GM19193 (cell line): ENCODE measurements around the gene LSM11.

Experiments used
- POLR2A ChIP-seq: IDR thresholded peaks from 4 replicates; pipeline ENCODE4 v1.6.1; 2011; ENCODE audit not compliant: insufficient read depth, insufficient read length; ENCODE audit errors: extremely low read depth

LSM11 gene

DNA sequence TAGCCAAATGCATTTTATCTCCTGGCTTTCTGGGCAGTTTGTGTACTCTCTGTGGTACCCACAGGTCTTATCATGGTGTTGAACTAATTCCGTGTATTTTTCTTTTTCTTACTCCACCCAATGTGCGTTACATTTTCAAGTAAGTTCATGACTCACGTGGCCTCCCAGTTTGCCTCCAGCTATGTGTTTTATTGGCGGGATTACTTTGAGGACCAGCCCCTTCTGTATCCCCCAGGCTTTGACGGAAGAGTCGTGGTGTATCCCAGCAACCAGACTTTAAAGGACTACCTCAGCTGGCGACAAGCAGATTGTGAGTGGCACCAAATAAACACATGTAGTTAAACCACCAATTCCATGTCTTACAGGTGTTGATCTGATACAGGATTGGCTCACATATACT is 9.1 kb upstream of the LSM11 start:
- TF ChIP-seq POLR2A, result no peak

- no peak for TF ChIP-seq POLR2A
Observed at GRCh38 chr5:157735991-157736390, 7.5 kb upstream of the LSM11 start.

DNA sequence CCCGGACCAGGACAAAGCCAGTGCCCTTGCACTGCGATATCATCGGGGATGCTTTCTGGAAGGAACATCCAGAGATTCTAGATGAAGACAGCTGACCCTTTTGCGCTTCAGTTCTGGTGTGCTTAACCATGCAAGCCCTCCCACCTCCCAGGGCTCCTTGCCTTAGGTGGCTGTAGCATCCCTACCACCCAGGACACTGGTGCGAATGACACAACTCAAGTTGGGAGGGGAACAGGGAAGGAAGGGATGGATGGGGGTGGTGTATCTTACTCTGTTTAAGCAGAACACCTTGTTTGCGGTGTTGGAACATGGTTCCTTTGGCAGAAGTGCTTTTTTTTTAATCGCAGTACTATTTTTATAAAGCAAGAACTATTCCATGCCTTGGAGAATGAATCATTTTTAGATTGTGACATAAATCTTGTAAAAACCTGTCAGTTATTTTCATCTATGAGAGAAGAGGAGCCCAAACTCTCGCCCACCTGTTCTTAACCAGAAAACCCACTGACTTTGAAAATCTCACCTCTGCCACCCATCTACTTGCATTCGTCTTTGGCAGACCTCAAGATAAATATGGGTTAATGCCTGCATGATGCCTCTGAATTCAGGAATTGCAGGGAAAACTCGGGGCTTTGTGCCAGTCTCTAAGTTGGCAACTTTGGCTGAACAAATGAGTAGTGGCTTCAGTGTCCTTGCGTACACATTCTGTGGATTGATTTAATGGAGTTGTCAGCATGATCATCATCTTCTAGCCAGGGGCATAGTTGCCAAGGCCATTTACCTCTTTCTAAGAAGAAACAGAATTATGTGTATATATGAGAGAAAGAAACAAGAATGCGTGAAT is 3.9 kb upstream of the LSM11 start:
- TF ChIP-seq POLR2A, result no peak

DNA sequence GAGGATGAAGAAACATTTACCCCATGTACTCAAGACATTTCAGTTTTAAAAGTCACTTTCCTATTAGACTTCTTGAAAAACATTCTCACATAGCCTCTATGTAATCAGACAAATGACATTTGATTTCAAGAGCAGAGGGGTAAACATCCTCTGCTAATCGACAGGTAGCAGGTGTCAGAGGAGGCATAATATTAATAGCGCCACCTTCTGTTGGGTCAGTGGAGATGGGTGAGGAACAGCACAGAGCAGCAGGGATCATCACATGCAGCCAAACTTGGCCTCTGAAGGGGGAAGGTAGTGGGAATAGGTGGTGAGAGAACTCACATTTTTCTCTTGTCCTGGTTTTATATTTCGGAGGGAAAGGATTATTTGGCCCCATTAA is 3.3 kb upstream of the LSM11 start:
- TF ChIP-seq POLR2A, result no peak

- no peak for TF ChIP-seq POLR2A
Observed at GRCh38 chr5:157741131-157741530, 2.4 kb upstream of the LSM11 start.

- TF ChIP-seq POLR2A, result no peak
Observed at GRCh38 chr5:157744051-157745011, 819 bp downstream of the LSM11 start.

DNA sequence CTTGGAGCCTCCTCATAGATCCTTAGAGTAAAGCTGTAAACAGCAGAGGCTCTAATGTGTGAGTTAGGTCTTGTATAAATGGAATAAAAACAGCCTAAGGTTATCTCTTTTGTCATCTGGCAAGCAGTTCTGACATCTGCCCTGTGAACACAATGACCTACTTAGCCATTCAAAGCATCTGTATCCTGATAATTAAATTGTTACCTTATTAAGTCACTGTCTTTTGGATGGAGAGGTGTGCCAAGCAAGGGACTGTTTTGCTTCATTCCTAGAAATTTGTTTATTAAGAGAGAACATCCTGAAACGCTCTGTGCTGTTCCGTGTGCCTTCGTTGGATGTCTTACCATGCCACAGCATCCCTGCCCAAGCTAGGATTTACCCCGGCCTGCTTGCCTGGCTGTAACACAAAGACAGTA is 1.5 kb downstream of the LSM11 start:
- TF ChIP-seq POLR2A, result no peak

GRCh38 chr5:157747173-157747740 is 3.7 kb downstream of the LSM11 start:
- TF ChIP-seq POLR2A, result no peak

DNA sequence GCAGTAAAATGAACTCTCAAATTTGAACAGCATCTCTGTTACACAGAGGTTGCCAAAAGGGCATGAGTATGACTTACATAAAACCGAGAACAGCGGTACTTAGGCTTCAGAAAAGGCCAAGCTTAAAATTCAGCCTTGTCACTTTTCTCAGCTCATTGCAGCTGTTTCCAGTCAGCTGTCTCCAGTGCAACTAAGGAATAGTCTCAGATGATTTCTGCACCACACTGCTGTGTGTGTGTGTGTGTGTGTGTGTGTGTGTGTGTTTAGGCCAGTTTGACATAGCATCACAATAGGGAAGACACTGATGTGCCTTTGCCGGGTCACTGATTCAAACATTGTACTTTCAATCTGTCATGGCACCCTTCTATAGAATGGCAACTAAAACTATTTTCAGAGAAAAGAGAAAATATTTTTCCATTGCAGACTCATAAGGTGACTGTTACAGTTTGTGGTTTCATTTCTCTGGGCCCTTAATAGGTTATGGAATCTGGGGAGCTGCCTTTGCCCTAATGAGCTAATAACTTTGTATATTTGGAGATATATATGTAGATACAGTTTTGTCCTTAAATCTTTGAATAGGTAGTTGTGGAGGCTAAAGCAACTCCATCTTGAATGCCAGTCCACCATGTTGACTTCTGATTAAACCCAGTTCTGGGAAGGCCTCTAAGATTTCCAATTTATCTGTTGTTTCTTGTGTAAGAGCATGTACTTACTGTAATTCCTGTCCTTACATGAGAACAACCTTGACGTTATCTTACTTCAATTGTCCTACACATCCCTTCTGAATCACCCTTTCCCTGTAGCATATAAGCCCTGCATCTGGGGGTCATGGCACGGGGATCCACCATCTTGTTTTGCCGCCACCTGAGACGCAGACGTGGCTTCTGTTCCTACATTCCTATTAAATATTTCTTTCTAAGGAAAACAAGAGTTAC is 4.5 kb downstream of the LSM11 start:
- TF ChIP-seq POLR2A, result no peak

DNA sequence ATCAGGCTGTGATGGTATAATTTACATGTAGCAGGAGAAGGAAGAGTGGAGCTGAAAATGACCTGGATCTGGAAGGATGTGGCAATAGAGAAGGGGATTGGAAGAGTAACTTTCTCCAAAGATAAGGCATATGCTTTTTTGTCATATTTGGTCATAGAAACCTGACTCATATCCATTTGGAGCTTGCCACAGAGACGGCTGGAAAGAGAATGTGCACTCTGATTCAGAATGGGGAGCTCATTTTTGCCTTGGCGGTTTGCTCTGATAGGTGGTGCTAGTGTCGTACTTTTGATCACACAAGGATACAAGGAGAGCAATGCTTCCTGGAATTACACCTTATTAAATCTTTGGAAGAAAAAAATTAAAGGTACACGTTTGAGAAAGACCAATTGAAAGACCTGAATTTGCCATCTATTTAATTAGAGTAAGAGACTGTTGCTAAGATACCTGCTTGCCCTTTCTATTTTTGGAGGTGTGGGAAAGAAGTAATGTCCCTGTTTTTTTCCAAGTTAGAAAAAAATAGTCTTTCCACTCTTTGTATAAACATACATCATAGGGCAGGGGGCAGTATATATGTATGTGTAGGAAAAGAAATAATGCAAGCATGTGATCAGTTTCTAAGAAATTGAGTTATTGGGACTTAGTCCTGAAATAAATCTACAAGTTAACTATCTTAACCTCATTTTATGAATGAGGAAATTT is 5.4 kb downstream of the LSM11 start:
- TF ChIP-seq POLR2A, result no peak

DNA sequence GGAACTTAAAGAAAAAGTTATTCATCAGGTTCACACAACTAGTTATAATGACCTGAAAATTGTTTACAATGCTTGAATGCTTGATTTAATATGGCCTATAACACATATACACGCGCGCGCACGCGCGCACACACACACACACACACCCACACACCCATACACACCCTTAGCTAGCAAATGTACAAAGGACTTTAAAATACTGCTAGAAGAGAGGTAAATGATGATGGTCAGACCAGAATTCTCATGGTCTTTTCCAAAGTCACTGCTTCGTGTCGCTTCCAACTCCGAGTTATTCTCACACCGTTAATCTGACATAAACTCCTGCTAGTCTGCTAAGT is 5.9 kb downstream of the LSM11 start:
- TF ChIP-seq POLR2A, result no peak

GRCh38 chr5:157750320-157750719 is 6.8 kb downstream of the LSM11 start:
- no peak for TF ChIP-seq POLR2A

DNA sequence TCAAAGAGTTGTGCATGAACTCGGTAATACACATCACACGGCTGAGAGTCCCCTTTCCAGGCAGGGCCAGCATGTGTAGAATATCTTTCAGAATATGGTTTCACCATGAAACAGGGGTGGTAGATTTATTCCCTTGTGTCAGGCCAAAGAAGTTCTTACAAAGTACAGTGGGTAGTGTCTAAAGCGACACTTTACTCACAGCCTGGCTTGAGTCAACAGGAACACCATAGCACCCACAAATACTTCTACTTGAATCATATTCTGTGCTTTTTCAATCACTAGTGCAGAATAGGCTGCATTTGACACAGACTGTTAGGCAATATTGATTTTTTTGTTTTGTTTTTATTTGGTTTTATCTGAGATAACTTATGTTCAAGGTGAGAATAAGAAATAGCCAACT is 12.6 kb downstream of the LSM11 start:
- TF ChIP-seq POLR2A, result no peak

DNA sequence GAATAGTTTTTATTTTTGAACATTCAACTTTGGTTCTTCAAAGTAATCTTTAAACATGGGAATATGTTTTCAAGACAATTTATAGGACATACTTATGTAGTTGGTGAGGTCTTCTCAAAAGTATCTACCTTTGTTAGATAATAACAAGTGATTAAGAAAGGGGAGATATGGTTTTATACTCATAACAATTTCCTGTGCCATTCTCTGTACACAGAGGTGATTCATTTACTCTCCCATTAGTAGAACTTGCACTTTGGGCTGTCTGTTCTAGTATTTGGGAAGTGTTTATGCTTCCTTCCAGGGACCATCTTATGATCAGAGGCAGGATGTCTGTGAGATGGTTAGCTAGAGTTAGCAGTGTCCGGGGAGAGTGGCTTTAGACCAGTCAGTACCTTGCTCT is 15.2 kb downstream of the LSM11 start:
- TF ChIP-seq POLR2A, result no peak
